Epithelial cell of proximal tubule (primary cell): ENCODE results near the gene UBTD2. TPM values are rescaled to one million over a fixed set of nuclear protein-coding genes. Genes with fewer than 3 reads are reported as not detected.
A peak's percentile ranks its signal among the peaks of the same experiment; 100 is the strongest.

ENCODE experiments used
- DNase-seq: peaks from one replicate; pipeline ENCODE4 v3.0.0-alpha.2; 2011; ENCODE audit warnings: low read depth
- H3K4me3 ChIP-seq: 2 replicates; pipeline ENCODE4 v1.5.1; 2011; ENCODE audit warnings: low read depth, mild to moderate bottlenecking, low read length
- CTCF ChIP-seq: conservative IDR thresholded peaks from 2 replicates; pipeline ENCODE4 v1.5.1; 2012; ENCODE audit warnings: low read depth, mild to moderate bottlenecking, low read length
- total RNA-seq: library from RNA; depleted of rRNA; stranded (reverse); fragments of >200 nt; gene quantifications from 2 replicates; pipeline ENCODE4 v1.2.3, GENCODE V29; 2015

The UBTD2 gene
- total RNA-seq, 1 donor from 2014 or later = 15.1 TPM

DNA sequence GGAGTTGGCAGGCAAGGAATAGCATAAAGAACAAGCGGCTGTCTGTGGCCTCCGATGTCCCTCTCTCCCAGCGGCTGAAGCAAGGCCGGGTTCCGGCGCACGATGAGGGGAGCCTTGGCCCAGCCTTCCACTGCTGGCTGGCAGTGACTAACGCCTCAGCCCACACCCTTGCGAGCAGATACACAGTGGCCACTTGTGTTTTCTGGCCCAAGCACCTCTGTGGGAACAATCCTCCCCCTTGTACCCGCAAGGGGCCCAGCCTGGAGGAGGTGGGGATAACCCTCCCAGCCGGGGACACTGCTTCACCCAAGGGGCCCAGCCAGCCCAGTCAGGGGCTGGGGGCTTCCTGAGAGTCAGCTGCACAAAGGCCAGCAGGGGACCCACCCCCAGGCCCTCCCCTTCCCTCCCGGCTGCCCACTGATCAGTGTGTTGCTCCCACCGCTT, 118.8 kb downstream of the UBTD2 start:
- no peak for TF ChIP-seq CTCF
- H3K4me3 ChIP-seq = no peak overlapping the region
- DNase-seq = no peak

DNA sequence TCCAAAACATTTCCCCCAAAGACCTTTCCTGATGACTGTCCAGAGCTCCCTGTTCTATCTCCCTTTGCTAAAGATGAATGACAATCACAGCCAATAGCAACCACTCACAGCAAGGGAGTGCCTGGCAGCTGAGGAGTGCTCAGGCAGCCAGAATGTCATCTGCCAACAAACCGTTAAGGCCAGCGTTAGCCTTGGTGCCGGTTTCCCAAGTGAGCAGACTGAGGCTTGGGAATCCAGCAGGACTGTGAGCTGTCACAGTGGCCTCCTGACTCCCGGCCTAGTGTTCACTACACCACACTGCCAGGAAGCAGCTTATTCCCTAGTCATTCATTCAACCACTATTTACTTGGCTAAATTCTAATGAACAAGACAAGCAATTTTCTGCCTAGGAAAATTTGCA, 120.2 kb downstream of the UBTD2 start:
- TF ChIP-seq CTCF = no peak

DNA sequence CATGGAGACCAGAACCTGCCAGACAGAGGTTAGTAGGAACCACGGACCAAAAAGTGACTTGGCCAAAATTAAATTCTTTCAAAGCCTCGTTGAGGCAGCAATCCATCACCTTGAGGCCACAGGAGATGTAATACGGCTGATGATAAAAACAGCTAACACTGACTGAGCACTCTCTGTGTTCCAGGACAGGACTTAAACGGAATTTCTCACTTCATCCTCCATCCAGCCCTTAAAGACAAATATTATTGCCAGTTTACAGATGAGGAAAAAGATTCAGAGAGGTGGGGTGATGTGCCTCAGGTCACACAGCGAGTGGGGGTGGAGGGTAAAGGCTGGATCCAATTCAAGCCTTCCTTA, 120.6 kb downstream of the UBTD2 start:
- H3K4me3 ChIP-seq = no peak overlapping the region
- no peak for DNase-seq
- no peak for TF ChIP-seq CTCF

More for the DNA sequence above, 120.2 kb downstream of the UBTD2 start:
- H3K4me3 ChIP-seq = no peak overlapping the region
- no peak for DNase-seq

- TF ChIP-seq CTCF = peak; percentile 16
- no peak for DNase-seq
- H3K4me3 ChIP-seq = no peak overlapping the region
Measured at GRCh38 chr5:172162323-172162986, 121.1 kb downstream of the UBTD2 start.

GRCh38 chr5:172160506-172160905, 123.1 kb downstream of the UBTD2 start:
- no peak for TF ChIP-seq CTCF
- DNase-seq = no peak
- no peak overlapping the region for H3K4me3 ChIP-seq

Other genes with a start within 250 kb of the UBTD2 start
- gene STK10, start 95.5 kb downstream of the UBTD2 start, total RNA-seq = 22.4 and 25.9 TPM in 2 replicates
- not detected in 2 replicates for gene EFCAB9, start 89.6 kb downstream of the UBTD2 start, total RNA-seq
- gene SH3PXD2B, start 170.8 kb upstream of the UBTD2 start, total RNA-seq = 23.7 and 25.6 TPM in 2 replicates